A549 (cell line): Measurements from ENCODE around the gene ARHGEF16.

Experiments used
- CEBPB ChIP-seq, 2 experiments: fragments of >200 bp in 1 of 2; sonication (Bioruptor Twin) in 1 of 2; formaldehyde crosslinking in 1 of 2; IDR thresholded peaks; 2 replicates each; pipeline ENCODE4 v1.6.1; 2012 to 2016
- CTCF ChIP-seq: fragments of >200 bp; sonication (Bioruptor Twin); formaldehyde crosslinking; IDR thresholded peaks from 3 replicates; pipeline ENCODE4 v1.5.1; 2016
- ESRRA ChIP-seq: fragments of 150-350 bp; IDR thresholded peaks from 2 replicates; pipeline ENCODE4 v1.6.1; 2014; ENCODE audit warnings: mild to moderate bottlenecking, low read length, borderline replicate concordance
- POLR2A ChIP-seq: IDR thresholded peaks from 2 replicates; pipeline ENCODE4 v1.6.1; 2012; ENCODE audit warnings: mild to moderate bottlenecking, low read length
- REST ChIP-seq: fragments of 200-600 bp; sonication (generic); IDR thresholded peaks from 2 replicates; pipeline ENCODE4 v1.6.1; 2016; ENCODE audit warnings: antibody characterized with exemption, mild to moderate bottlenecking, moderate library complexity
- USF2 ChIP-seq: fragments of 450-650 bp; IDR thresholded peaks from 2 replicates; pipeline ENCODE4 v1.6.1; 2014; ENCODE audit warnings: antibody characterized with exemption

GRCh38 chr1:3450202-3450863, 4.1 kb upstream of the ARHGEF16 start:
- no peak for TF ChIP-seq ESRRA
- TF ChIP-seq CTCF = no peak
- no peak for TF ChIP-seq REST
- no peak for TF ChIP-seq POLR2A
- no peak for TF ChIP-seq CEBPB (IDR thresholded peaks at IDR 0.05)
- TF ChIP-seq USF2 = no peak
